Measurements from ENCODE around the gene CCDC85C.

DNA sequence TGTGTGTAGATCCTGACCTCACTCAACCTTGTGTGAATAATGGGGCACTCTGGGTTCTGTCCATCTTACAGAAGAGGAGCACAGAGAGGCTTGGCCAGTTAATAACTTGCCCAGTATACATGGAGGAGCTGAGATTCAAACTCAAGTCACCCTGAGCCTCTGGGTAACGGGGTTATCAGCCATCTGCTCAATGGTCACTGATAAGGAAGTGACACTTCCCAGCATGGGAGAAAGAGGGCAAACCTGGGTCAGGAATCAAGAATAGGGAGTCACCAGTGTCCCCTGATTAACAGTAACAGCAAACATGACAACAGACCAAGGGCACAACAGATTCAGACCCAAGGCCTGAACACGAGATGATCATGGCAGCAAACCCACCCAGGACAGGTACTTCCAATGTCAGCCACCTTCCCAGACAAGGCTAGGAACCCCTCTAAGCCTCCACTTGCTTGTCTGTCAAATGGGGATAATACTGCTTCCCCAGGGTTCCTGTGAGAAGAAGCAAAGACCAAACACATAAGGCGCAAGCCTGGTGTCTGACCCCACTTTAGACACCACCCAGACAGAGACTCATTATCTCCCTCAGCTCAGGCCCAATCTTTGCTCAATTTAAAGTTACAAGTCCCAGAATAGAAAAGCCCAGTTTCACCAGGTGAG, 3.6 kb downstream of the CCDC85C start:
- no peak for TF ChIP-seq POLR2A (IDR thresholded peaks at IDR 0.05)
- TF ChIP-seq, protein P1, sequence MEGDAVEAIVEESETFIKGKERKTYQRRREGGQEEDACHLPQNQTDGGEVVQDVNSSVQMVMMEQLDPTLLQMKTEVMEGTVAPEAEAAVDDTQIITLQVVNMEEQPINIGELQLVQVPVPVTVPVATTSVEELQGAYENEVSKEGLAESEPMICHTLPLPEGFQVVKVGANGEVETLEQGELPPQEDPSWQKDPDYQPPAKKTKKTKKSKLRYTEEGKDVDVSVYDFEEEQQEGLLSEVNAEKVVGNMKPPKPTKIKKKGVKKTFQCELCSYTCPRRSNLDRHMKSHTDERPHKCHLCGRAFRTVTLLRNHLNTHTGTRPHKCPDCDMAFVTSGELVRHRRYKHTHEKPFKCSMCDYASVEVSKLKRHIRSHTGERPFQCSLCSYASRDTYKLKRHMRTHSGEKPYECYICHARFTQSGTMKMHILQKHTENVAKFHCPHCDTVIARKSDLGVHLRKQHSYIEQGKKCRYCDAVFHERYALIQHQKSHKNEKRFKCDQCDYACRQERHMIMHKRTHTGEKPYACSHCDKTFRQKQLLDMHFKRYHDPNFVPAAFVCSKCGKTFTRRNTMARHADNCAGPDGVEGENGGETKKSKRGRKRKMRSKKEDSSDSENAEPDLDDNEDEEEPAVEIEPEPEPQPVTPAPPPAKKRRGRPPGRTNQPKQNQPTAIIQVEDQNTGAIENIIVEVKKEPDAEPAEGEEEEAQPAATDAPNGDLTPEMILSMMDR (IDR thresholded peaks at IDR 0.05): no peak

All from testis (tissue), 2 donors.